ENCODE results near the gene CCSER1. TPM values are rescaled to one million over a fixed set of nuclear protein-coding genes. Genes with fewer than 3 reads are reported as not detected.

Gene CCSER1
- total and polyA plus RNA-seq, 2 donors (not counting 1 experiment from before 2014, with no cell fraction given), result under 0.01 TPM; not detected in 1

DNA sequence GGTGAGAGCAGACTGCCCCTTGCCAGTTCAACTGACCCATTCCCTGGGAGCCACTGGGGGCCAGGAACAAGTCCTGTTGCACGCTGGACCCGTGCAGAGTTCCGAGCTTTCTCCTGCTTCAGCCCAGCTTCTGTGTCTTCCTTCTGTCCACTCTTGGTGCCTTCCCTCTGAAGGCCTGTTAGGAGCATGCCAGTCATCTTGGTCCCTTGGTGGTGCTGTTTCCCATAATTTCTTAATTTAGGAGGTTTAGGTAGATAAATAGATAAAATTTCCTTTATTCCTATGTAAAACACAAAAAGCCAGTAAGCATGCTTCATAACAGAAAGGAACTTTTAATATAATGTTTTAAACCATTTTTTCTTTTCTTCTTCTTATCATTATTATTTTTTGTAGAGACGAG lies 672.7 kb downstream of the CCSER1 start:
- Histone ChIP-seq H3K27ac (ENCODE audit: insufficient read depth, low read length) (no peak overlapping the region), H3K9me3 (ENCODE audit: control insufficient read depth, insufficient read depth, low read depth, low read length) (no peaks in the 10 kb centered on the region), H3K79me2 (ENCODE audit: control insufficient read depth, insufficient read depth, low read length) (no peaks in the 10 kb centered on the region), H3K4me1 (ENCODE audit: control insufficient read depth, extremely low read depth, insufficient read depth, low read length) (no peaks in the 10 kb centered on the region), H2AFZ (ENCODE audit: low read length) (no peak overlapping the region), H3K27me3 (ENCODE audit: control insufficient read depth, insufficient read depth, low read length) (no peaks in the 10 kb centered on the region), H3K9ac (ENCODE audit: insufficient read depth, low read length) (no peak overlapping the region), H4K20me1 (ENCODE audit: control insufficient read depth, extremely low read depth, insufficient read depth, low read length) (no peaks in the 10 kb centered on the region), H3K4me2 (ENCODE audit: extremely low read depth, insufficient read depth, low read length) (no peak overlapping the region), H3K36me3 (ENCODE audit: control insufficient read depth, insufficient read depth, low read length) (no peaks in the 10 kb centered on the region), H3K4me3 (replicated peaks in 1 of 4; ENCODE audit: control extremely low read depth in 1 of 4, insufficient read depth in 1 of 4, low read depth in 3 of 4, low read length in 4 of 4) (no peak overlapping the region)
- DNase-seq (ENCODE audit: low read depth in 2 of 2), result no peak
- TF ChIP-seq EZH2 (IDR thresholded peaks at IDR 0.05; ENCODE audit: low read length, missing control alignments) (no peak), CTCF (conservative IDR thresholded peaks at IDR 0.05 in 1 of 2, IDR thresholded peaks at IDR 0.05 in 1 of 2; ENCODE audit: low read depth in 1 of 2, low read length in 2 of 2) (no peak)

DNA sequence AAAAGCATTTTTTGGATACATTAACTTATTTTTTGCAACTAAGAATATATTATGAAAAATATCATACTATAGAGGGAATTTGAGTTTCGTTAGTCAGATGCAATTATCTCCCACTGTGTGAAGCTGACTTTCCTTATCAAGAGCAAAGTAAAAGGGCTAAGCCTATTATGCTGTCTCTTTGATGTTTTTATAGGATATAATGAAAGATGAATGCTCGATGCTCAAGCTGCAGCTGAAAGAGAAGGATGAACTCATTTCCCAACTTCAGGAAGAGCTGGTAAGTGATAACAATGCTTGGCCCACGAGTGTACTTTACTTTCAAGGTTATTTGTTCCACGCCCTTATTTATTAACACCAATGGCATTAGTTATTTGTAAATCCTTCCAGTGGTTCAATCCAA lies 688.4 kb downstream of the CCSER1 start:
- Histone ChIP-seq H3K4me3 (replicated peaks in 1 of 4; ENCODE audit: control extremely low read depth in 1 of 4, insufficient read depth in 1 of 4, low read depth in 3 of 4, low read length in 4 of 4) (no peak overlapping the region), H3K27me3 (ENCODE audit: control insufficient read depth, insufficient read depth, low read length) (no peaks in the 10 kb centered on the region), H4K20me1 (ENCODE audit: control insufficient read depth, extremely low read depth, insufficient read depth, low read length) (no peaks in the 10 kb centered on the region), H3K79me2 (ENCODE audit: control insufficient read depth, insufficient read depth, low read length) (no peaks in the 10 kb centered on the region), H3K9me3 (ENCODE audit: control insufficient read depth, insufficient read depth, low read depth, low read length) (no peaks in the 10 kb centered on the region), H3K4me2 (ENCODE audit: extremely low read depth, insufficient read depth, low read length) (no peak overlapping the region), H3K27ac (ENCODE audit: insufficient read depth, low read length) (no peak overlapping the region), H2AFZ (ENCODE audit: low read length) (no peak overlapping the region), H3K36me3 (ENCODE audit: control insufficient read depth, insufficient read depth, low read length) (no peaks in the 10 kb centered on the region), H3K4me1 (ENCODE audit: control insufficient read depth, extremely low read depth, insufficient read depth, low read length) (no peaks in the 10 kb centered on the region), H3K9ac (ENCODE audit: insufficient read depth, low read length) (no peak overlapping the region)
- no peak for TF ChIP-seq CTCF (conservative IDR thresholded peaks at IDR 0.05 in 1 of 2, IDR thresholded peaks at IDR 0.05 in 1 of 2; ENCODE audit: low read depth in 1 of 2, low read length in 2 of 2)
- TF ChIP-seq EZH2 (IDR thresholded peaks at IDR 0.05; ENCODE audit: low read length, missing control alignments), result no peak
- DNase-seq (ENCODE audit: low read depth in 2 of 2), result no peak

GRCh38 chr4:90816754-90817153 lies 689.6 kb downstream of the CCSER1 start:
- Histone ChIP-seq H3K36me3 (ENCODE audit: control insufficient read depth, insufficient read depth, low read length) (no peaks in the 10 kb centered on the region), H3K4me1 (ENCODE audit: control insufficient read depth, extremely low read depth, insufficient read depth, low read length) (no peaks in the 10 kb centered on the region), H3K27me3 (ENCODE audit: control insufficient read depth, insufficient read depth, low read length) (no peaks in the 10 kb centered on the region), H3K27ac (ENCODE audit: insufficient read depth, low read length) (no peak overlapping the region), H3K9ac (ENCODE audit: insufficient read depth, low read length) (no peak overlapping the region), H2AFZ (ENCODE audit: low read length) (no peak overlapping the region), H4K20me1 (ENCODE audit: control insufficient read depth, extremely low read depth, insufficient read depth, low read length) (no peaks in the 10 kb centered on the region), H3K4me3 (replicated peaks in 1 of 4; ENCODE audit: control extremely low read depth in 1 of 4, insufficient read depth in 1 of 4, low read depth in 3 of 4, low read length in 4 of 4) (no peak overlapping the region), H3K9me3 (ENCODE audit: control insufficient read depth, insufficient read depth, low read depth, low read length) (no peaks in the 10 kb centered on the region), H3K4me2 (ENCODE audit: extremely low read depth, insufficient read depth, low read length) (no peak overlapping the region), H3K79me2 (ENCODE audit: control insufficient read depth, insufficient read depth, low read length) (no peaks in the 10 kb centered on the region)
- no peak for DNase-seq (ENCODE audit: low read depth in 2 of 2)
- TF ChIP-seq EZH2 (IDR thresholded peaks at IDR 0.05; ENCODE audit: low read length, missing control alignments) (no peak), CTCF (conservative IDR thresholded peaks at IDR 0.05 in 1 of 2, IDR thresholded peaks at IDR 0.05 in 1 of 2; ENCODE audit: low read depth in 1 of 2, low read length in 2 of 2) (no peak)

Data from fibroblast of lung (primary cell).